Neural crest cell (in vitro differentiated cells): ENCODE results near the gene TAX1BP1. TPM values are rescaled to one million over a fixed set of nuclear protein-coding genes. Genes with fewer than 3 reads are reported as not detected.

Experiments used
- DNase-seq: peaks from one replicate; pipeline ENCODE4 v3.0.0; 2021; ENCODE audit warnings: low read depth, mixed read lengths, low spot score
- H3K27ac Mint-ChIP-seq: one replicate; pipeline ENCODE4 v1.8.0; 2021; ENCODE audit warnings: mild to moderate bottlenecking, mixed read lengths; ENCODE audit not compliant: unreplicated experiment
- H3K27me3 Mint-ChIP-seq: 2 replicates; pipeline ENCODE4 v1.8.0; 2021; ENCODE audit warnings: low read depth, mild to moderate bottlenecking, mixed read lengths
- H3K36me3 Mint-ChIP-seq: 2 replicates; pipeline ENCODE4 v1.8.0; 2021; ENCODE audit warnings: low read depth, mild to moderate bottlenecking, mixed read lengths
- H3K4me1 Mint-ChIP-seq: 2 replicates; pipeline ENCODE4 v1.8.0; 2021; ENCODE audit warnings: mixed read lengths
- H3K4me3 Mint-ChIP-seq: one replicate; pipeline ENCODE4 v1.8.0; 2021; ENCODE audit warnings: mild to moderate bottlenecking, mixed read lengths
- H3K9me3 Mint-ChIP-seq: 2 replicates; pipeline ENCODE4 v1.8.0; 2021; ENCODE audit warnings: mixed read lengths
- total RNA-seq: library from RNA; stranded (reverse); gene quantifications from 2 replicates; pipeline ENCODE4 v1.2.1, GENCODE V29; 2021
- TF ChIP-seq, protein P1 (sequence below): fragments of 200-600 bp; sonication (generic); conservative IDR thresholded peaks from 2 replicates; pipeline ENCODE4 v1.5.0; 2021; ENCODE audit warnings: antibody characterized with exemption, mild to moderate bottlenecking

The TAX1BP1 gene
- total RNA-seq, 1 donor from 2014 or later = 47.1 TPM

DNA sequence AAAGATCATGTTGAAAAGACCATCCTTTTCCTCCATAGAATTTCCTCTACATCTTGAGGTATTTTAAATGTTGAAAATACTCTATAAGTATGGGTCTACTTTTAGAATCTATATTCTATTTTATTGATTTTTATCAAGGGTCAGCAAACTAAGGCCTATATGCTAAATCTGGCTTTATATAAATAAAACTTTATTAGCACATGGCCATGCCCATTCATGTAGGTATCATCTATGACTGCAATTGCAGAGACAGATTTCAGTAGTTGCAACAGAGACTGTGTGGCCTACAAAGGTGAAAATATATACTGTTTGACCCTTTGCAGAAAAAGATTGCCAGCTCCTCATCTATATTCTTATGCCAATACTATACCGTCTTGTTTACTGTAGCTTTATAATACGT lies 72.7 kb downstream of the TAX1BP1 start:
- no peaks in the 10 kb centered on the region for H3K27me3 Mint-ChIP-seq

DNA sequence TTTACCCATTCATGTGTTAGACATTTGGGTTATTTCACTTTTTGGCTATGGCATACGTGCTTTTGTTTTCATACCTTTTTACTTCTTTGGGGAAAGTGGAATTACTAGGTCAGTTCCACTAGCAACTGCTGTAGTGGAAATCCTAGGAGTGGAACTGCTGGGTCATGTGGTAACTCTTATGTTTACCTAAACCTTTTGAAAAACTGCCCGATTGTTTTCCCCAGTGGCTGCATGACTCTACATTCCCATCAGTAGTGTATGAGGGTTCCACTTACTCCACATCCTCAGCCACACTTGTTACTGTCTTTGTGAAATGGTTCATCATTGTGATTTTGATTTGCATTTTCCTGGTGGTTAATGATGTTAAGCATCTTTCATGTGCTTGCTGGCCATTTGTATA lies 82.3 kb downstream of the TAX1BP1 start:
- TF ChIP-seq, protein P1, sequence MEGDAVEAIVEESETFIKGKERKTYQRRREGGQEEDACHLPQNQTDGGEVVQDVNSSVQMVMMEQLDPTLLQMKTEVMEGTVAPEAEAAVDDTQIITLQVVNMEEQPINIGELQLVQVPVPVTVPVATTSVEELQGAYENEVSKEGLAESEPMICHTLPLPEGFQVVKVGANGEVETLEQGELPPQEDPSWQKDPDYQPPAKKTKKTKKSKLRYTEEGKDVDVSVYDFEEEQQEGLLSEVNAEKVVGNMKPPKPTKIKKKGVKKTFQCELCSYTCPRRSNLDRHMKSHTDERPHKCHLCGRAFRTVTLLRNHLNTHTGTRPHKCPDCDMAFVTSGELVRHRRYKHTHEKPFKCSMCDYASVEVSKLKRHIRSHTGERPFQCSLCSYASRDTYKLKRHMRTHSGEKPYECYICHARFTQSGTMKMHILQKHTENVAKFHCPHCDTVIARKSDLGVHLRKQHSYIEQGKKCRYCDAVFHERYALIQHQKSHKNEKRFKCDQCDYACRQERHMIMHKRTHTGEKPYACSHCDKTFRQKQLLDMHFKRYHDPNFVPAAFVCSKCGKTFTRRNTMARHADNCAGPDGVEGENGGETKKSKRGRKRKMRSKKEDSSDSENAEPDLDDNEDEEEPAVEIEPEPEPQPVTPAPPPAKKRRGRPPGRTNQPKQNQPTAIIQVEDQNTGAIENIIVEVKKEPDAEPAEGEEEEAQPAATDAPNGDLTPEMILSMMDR = no peak
- H3K27me3 Mint-ChIP-seq = no peaks in the 10 kb centered on the region
- no peak overlapping the region for H3K27ac Mint-ChIP-seq
- no peaks in the 10 kb centered on the region for H3K36me3 Mint-ChIP-seq
- no peaks in the 10 kb centered on the region for H3K9me3 Mint-ChIP-seq
- no peak for DNase-seq
- no peak overlapping the region for H3K4me3 Mint-ChIP-seq
- H3K4me1 Mint-ChIP-seq = no peaks in the 10 kb centered on the region

More for the DNA sequence above, 72.7 kb downstream of the TAX1BP1 start:
- Mint-ChIP-seq H3K9me3 (no peaks in the 10 kb centered on the region), H3K4me1 (no peaks in the 10 kb centered on the region), H3K36me3 (peaks cover 4% of the 10 kb centered on the region), H3K27ac (no peak overlapping the region), H3K4me3 (no peak overlapping the region)
- TF ChIP-seq, protein P1 = no peak
- DNase-seq = no peak

DNA sequence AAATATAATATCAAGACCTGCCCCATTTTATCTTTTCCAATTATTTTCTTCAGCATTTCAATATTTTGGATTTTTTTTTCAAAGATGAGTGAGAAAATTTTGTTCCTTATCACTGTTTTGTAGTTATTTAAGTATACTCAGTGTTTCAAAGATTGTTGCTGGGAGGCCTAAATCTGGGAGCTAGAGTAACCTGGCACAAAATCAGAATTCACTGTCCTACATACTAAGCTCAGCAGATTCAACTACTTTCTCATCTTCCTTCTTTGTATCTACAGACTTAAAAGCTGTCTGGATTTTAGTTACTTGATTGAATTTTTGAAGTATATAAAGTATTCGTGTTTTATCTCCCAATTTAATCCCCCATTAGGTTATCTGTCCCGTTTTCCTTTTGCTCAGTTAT lies 85.9 kb downstream of the TAX1BP1 start:
- no peak overlapping the region for H3K4me3 Mint-ChIP-seq
- H3K36me3 Mint-ChIP-seq = peaks cover 2% of the 10 kb centered on the region
- no peak for DNase-seq
- TF ChIP-seq, protein P1 = no peak
- no peaks in the 10 kb centered on the region for H3K4me1 Mint-ChIP-seq
- H3K27ac Mint-ChIP-seq = no peak overlapping the region
- H3K9me3 Mint-ChIP-seq = no peaks in the 10 kb centered on the region
- no peaks in the 10 kb centered on the region for H3K27me3 Mint-ChIP-seq

DNA sequence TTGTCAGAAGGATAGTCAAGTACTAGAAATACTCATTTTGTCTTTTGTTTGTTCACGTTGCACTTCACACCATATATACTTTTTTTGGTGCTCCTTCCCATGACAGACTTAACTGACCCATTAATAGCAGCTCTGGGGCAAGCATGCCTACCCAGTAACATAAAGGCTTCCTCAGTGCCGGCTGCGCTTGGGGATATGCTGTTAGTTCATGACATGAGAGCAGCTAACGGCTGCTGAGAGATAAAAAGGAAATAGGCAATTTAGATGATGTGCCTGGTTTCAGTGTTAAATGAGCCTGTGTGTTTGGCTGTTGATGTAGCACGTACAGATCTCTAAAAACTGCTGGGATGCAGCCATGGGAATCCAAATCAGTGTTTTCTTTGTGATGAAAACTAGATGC lies 86.4 kb downstream of the TAX1BP1 start:
- no peaks in the 10 kb centered on the region for H3K9me3 Mint-ChIP-seq
- no peaks in the 10 kb centered on the region for H3K4me1 Mint-ChIP-seq
- peaks cover 2% of the 10 kb centered on the region for H3K36me3 Mint-ChIP-seq
- no peak for DNase-seq
- H3K27ac Mint-ChIP-seq = no peak overlapping the region
- no peak overlapping the region for H3K4me3 Mint-ChIP-seq
- no peaks in the 10 kb centered on the region for H3K27me3 Mint-ChIP-seq
- TF ChIP-seq, protein P1 = no peak

DNA sequence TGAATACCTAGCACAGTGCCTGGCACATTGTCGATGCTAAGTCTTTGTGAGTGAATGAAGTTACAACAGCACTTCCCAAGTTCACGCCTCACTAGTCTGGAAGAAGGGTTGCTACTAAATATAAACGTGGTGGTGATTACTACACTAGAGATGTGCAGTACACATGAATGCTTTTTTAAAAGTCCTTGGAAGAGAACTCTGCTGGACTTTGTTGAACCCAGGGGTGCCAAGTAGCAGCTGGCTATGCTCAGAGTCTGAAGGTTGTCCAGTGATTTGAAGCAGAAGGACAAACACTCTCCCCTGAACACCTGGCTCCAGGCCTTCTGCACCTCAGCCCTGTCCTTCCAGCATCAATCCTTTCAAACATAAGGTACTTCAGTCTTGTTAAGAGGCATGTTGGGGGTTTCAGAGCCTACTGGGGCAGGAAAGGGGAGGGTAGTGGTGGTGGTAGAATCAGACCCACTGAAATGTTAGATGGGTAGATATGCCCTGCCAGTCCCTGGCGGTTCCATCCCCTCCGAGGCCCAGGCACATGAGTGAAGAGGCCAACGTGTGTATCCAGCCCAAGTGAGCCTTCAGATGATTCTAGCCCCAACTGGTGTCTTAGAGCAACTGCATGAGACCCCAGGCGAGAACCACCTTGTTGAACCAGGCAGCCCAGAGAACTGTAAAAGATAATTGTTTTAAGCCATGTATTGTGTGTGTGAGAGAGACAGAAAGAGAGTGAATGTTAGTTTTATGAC lies 94.4 kb downstream of the TAX1BP1 start:
- Mint-ChIP-seq H3K36me3 (peaks cover 9% of the 10 kb centered on the region), H3K9me3 (no peaks in the 10 kb centered on the region), H3K4me3 (no peak overlapping the region), H3K27me3 (no peaks in the 10 kb centered on the region), H3K27ac (no peak overlapping the region), H3K4me1 (peaks cover 5% of the 10 kb centered on the region)
- TF ChIP-seq, protein P1 = no peak
- DNase-seq = no peak
